ENCODE data around the gene CMTM6.
"Not testable (repeated sequence)": the region's sequence is repeated elsewhere in the genome, so short reads cannot be mapped to it uniquely, and the experiment has no call there.

CMTM6 gene

DNA sequence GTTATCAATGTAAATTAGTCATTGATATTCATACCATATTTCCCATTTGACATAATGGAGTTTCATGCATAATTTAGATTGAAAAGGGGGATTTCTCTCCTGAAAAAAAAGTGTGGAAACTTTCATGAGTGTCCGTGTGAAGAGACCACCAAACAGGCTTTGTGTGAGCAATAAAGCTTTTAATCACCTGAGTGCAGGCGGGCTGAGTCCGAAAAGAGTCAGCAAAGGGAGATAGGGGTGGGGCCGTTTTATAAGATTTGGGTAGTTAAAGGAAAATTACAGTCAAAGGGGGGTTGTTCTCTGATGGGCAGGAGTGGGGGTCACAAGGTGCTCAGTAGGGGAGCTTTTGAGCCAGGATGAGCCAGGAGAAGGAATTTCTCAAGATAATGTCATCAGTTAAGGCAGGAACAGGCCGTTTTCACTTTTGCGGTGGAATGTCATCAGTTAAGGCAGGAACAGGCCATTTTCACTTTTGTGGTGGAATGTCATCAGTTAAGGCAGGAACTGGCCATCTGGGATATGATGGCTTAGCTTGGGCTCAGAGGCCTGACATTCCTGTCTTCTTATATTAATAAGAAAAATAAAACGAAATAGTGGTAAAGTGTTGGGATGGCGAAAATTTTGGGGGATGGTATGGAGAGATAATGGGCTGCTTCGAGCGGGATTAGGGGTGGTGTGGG is 41.7 kb downstream of the CMTM6 start:
- H3K27me3 ChIP-seq, H3K4me1 ChIP-seq, DNase-seq, H3K4me3 ChIP-seq, H3K9me3 ChIP-seq, H3K36me3 ChIP-seq, H3K27ac ChIP-seq: not testable (repeated sequence)
- intact Hi-C loops (cut with DNase I; ENCODE audit: low total_unique reads), result loop anchor here (10.0 kb wide), 1 partner anchor 286 kb away; no protein-coding TSS in a partner anchor

DNA sequence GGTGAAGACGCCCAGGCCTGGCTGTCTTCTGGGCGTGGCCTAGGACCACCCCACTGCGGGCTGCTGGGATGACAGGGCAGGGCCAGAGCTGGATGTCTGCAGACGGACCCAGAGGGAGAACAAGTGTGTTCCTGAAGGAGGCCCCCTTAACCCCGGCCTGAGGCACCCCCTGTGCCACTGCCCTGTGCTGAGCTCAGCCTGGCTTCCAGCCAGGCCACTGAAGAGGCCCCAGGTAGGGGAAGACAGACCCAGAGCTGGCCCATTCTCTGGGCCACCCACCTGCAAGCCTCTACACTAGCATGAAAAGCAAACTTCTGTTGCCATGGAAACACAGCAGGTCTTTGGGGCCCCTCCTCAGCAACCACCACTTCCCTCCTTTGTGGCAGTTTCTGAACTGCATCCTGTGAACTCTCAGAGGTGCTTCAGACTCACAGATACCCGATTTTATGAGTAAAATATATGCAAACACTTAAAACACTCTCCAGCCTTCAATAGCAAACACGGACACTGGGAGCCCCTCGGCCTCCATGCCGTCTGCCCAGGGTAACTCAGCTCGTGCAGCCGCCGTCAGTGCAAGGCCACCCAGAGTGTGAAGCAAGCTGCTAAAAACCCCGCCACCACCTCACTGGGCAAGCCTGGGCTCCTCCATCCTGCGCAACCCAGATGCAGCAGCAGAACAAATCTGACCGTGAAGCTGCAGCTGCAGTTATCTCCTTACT is 42.5 kb downstream of the CMTM6 start:
- H3K4me3 ChIP-seq, result no peak overlapping the region
- peaks cover 0 to 6% (median 0%) of the 10 kb centered on the region in 3 donors for H3K36me3 ChIP-seq
- no peaks in the 10 kb centered on the region for H3K27me3 ChIP-seq
- DNase-seq, result no peak
- no peak overlapping the region for H3K27ac ChIP-seq
- no peaks in the 10 kb centered on the region for H3K4me1 ChIP-seq
- no peaks in the 10 kb centered on the region for H3K9me3 ChIP-seq
- intact Hi-C loops (cut with DNase I; ENCODE audit: low total_unique reads), result loop anchor here (10.0 kb wide), 1 partner anchor 285 kb away; no protein-coding TSS in a partner anchor
- TF ChIP-seq, protein P1, sequence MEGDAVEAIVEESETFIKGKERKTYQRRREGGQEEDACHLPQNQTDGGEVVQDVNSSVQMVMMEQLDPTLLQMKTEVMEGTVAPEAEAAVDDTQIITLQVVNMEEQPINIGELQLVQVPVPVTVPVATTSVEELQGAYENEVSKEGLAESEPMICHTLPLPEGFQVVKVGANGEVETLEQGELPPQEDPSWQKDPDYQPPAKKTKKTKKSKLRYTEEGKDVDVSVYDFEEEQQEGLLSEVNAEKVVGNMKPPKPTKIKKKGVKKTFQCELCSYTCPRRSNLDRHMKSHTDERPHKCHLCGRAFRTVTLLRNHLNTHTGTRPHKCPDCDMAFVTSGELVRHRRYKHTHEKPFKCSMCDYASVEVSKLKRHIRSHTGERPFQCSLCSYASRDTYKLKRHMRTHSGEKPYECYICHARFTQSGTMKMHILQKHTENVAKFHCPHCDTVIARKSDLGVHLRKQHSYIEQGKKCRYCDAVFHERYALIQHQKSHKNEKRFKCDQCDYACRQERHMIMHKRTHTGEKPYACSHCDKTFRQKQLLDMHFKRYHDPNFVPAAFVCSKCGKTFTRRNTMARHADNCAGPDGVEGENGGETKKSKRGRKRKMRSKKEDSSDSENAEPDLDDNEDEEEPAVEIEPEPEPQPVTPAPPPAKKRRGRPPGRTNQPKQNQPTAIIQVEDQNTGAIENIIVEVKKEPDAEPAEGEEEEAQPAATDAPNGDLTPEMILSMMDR (IDR thresholded peaks at IDR 0.05), result no peak

DNA sequence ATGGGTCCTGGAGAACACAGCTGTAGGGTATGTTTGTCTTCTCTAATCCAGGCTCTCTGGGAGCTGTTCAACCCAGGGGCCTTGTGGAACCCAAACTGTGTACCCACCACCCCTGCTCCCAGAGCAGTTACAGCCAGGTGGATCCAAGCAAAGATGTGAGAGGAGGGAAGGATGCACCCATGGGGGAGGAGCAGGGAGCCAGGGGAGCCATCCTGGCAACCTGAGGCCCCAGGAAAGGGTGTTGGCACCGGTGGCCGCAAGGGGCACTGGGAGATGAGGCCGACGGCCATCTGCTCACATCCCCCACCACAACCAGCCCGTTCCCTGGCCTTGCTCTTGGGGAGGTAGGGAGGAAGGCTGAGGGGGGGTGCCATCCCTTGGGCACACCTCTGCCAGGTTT is 43.2 kb downstream of the CMTM6 start:
- DNase-seq, result no peak
- H3K4me1 ChIP-seq, result no peaks in the 10 kb centered on the region

DNA sequence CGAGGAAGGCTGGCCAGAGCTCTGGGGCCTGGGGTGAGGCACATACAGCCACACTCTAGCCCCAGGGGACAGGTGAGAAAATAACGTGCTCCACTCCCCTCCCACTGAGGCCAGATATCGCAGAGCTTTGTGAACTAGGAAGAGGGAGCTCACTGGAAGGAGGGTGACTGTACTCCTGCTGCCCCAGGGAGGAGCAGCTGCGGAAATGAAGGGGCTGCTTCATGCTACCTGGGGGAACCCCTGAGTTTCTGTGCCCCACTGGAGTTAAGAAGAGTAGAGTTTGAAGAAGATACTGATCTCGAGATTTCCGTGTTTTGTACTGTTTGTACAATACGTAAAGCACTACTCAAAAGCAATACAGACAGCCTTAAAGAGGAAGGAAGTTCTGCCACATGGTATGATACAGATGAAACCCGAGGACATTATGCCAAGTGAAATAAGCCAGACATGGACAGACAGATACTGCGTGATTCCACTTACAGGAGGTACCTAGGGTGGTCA is 44.6 kb downstream of the CMTM6 start:
- no peak for DNase-seq
- TF ChIP-seq, protein P1 (IDR thresholded peaks at IDR 0.05), result no peak
- Histone ChIP-seq H3K36me3 (peaks cover 0 to 6% (median 3%) of the 10 kb centered on the region in 3 donors), H3K4me1 (no peaks in the 10 kb centered on the region), H3K27me3 (no peaks in the 10 kb centered on the region), H3K4me3 (no peak overlapping the region), H3K9me3 (no peaks in the 10 kb centered on the region), H3K27ac (no peak overlapping the region)
- intact Hi-C loops (cut with DNase I; ENCODE audit: low total_unique reads), result no loop called here

More for the DNA sequence above, 43.2 kb downstream of the CMTM6 start:
- H3K27me3 ChIP-seq, result no peaks in the 10 kb centered on the region
- TF ChIP-seq, protein P1 (IDR thresholded peaks at IDR 0.05), result no peak
- H3K36me3 ChIP-seq, result peaks cover 0 to 6% (median 3%) of the 10 kb centered on the region in 3 donors
- no peak overlapping the region for H3K4me3 ChIP-seq
- intact Hi-C loops (cut with DNase I; ENCODE audit: low total_unique reads), result no loop called here
- no peak overlapping the region for H3K27ac ChIP-seq
- no peaks in the 10 kb centered on the region for H3K9me3 ChIP-seq

DNA sequence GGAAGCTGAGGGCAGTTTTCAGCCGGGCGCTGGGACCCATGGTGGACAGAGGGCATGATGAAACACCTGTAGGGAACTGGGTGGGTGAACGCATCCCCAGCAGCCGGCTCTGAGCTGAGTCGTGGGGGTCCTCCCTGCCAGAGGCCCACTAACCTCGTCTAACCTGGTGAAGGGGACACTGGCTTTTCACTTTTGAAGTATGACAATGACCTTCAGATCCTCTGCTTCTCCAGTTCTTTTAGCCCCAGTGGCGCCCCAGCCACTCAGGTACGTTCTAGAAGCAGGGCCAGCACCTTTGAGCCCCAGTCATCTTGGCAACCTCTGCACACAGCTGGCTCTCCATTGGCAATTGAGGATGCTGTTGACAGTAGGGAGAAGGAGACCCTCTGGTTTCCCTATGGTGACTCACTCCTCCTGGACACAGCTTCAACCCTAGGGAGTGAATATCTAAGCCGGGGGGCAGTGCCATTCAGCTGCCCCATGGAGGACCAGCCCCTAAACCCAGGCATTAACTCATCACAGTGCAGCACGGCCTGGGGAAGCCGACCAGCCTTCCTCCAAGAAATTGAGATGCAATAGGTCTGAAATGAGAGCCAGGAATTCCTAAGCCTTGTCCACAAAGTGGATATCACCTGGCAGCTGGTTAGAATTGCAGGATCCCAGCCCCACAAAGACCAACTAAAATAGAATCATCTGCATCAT is 46.1 kb downstream of the CMTM6 start:
- DNase-seq, result no peak
- no peak overlapping the region for H3K27ac ChIP-seq
- intact Hi-C loops (cut with DNase I; ENCODE audit: low total_unique reads), result no loop called here

More for the DNA sequence above, 46.1 kb downstream of the CMTM6 start:
- Histone ChIP-seq H3K4me3 (no peak overlapping the region), H3K36me3 (peaks cover 0 to 14% (median 3%) of the 10 kb centered on the region in 3 donors), H3K4me1 (no peaks in the 10 kb centered on the region), H3K9me3 (no peaks in the 10 kb centered on the region), H3K27me3 (no peaks in the 10 kb centered on the region)
- TF ChIP-seq, protein P1 (IDR thresholded peaks at IDR 0.05), result no peak
